Body of pancreas (tissue), 4 donors: Measurements from ENCODE around the gene LRCH1. TPM values are rescaled to one million over a fixed set of nuclear protein-coding genes. Genes with fewer than 3 reads are reported as not detected.

ENCODE experiments used
- ATAC-seq: fragments of 150-250 bp; one replicate; pipeline ENCODE4 v1.9.1; 2016
- DNase-seq, 4 donors: peaks; one replicate each; pipeline ENCODE4 v3.0.0-alpha.2; 2019
- H3K27ac ChIP-seq, 4 donors: fragments of 200-600 bp; sonication (generic); 1 replicate in 3 of 4; 2 replicates in 1 of 4; pipeline versions ENCODE4 v1.5.1 to v1.6.1; 2016 to 2019; ENCODE audit warnings: mild to moderate bottlenecking in 1 of 4, mixed read lengths in 1 of 4, moderate library complexity in 1 of 4
- H3K27me3 ChIP-seq, 2 donors: fragments of 200-600 bp; sonication (generic); one replicate each; pipeline ENCODE4 v1.6.0; 2016; ENCODE audit warnings: mild to moderate bottlenecking in 1 of 2
- H3K36me3 ChIP-seq, 2 donors: fragments of 200-600 bp; sonication (generic); replicated peaks in 1 of 2; 2 replicates each; pipeline ENCODE4 v1.5.1; 2016; ENCODE audit warnings: low read depth in 2 of 2; ENCODE audit not compliant: insufficient read depth in 1 of 2
- H3K4me1 ChIP-seq: fragments of 200-600 bp; sonication (generic); one replicate; pipeline ENCODE4 v1.6.0; 2016
- H3K4me3 ChIP-seq, 2 donors: fragments of 200-600 bp; sonication (generic); 1 replicate in 1 of 2; 2 replicates in 1 of 2; pipeline ENCODE4 v1.5.1; 2016 to 2019
- H3K9me3 ChIP-seq, 3 donors: fragments of 200-600 bp; sonication (generic); 1 replicate in 2 of 3; 2 replicates in 1 of 3; pipeline ENCODE4 v1.5.1; 2016
- CTCF ChIP-seq, 7 experiments: fragments of 450-650 bp in 4 of 7; fragments of 200-600 bp in 3 of 7; sonication (generic) in 3 of 7; IDR thresholded peaks; one replicate each; pipeline ENCODE4 v1.5.1; 2016 to 2019; ENCODE audit warnings: antibody characterized with exemption in 7 of 7
- POLR2A ChIP-seq, 3 donors: fragments of 450-650 bp; IDR thresholded peaks; one replicate each; pipeline ENCODE4 v1.6.1; 2016; ENCODE audit warnings: antibody characterized with exemption in 3 of 3, mild to moderate bottlenecking in 2 of 3
- WGBS, 2 donors: methylation state at CpG; one replicate each; pipeline ENCODE4 v1.1.5; 2017; 5-methylcytosine and 5-hydroxymethylcytosine counted together
- intact Hi-C: fragments of 100-400 bp; cut with DNase I; formaldehyde crosslinking; loops from one replicate; pipeline ENCODE4 v1.15.1; 2023
- total RNA-seq, 2 donors: library from RNA; depleted of rRNA; stranded (reverse); fragments of >200 nt; gene quantifications; one replicate each; pipeline ENCODE4 v1.1.0, GENCODE V29; 2016

LRCH1 gene
- total RNA-seq, 2 donors from 2014 or later: 7.3 to 8.6 TPM

- TF ChIP-seq CTCF (IDR thresholded peaks at IDR 0.05) (no peak), POLR2A (IDR thresholded peaks at IDR 0.05) (no peak)
- 93 to 94% methylated on average over 3 of the region's 3 CpGs for WGBS, 2 donors
- Histone ChIP-seq H3K27me3 (no peaks in the 10 kb centered on the region), H3K36me3 (no peaks in the 10 kb centered on the region), H3K27ac (no peak overlapping the region), H3K9me3 (no peaks in the 10 kb centered on the region), H3K4me3 (no peak overlapping the region), H3K4me1 (no peaks in the 10 kb centered on the region)
- no peak for DNase-seq
- intact Hi-C loops: no loop called here
- no peak for ATAC-seq
Measured at GRCh38 chr13:46539231-46539630, 13.7 kb upstream of the LRCH1 start.

GRCh38 chr13:46541210-46541609 lies 11.8 kb upstream of the LRCH1 start:
- no peaks in the 10 kb centered on the region for H3K27me3 ChIP-seq
- no peak for DNase-seq
- no peaks in the 10 kb centered on the region for H3K9me3 ChIP-seq
- WGBS, 2 donors: 83 to 92% methylated on average over 4 of the region's 4 CpGs
- H3K4me3 ChIP-seq: no peak overlapping the region
- no peaks in the 10 kb centered on the region for H3K4me1 ChIP-seq
- ATAC-seq: no peak
- no peak overlapping the region for H3K27ac ChIP-seq
- TF ChIP-seq CTCF (IDR thresholded peaks at IDR 0.05): no peak
- no peaks in the 10 kb centered on the region for H3K36me3 ChIP-seq
- intact Hi-C loops: no loop called here

GRCh38 chr13:46542833-46543232 lies 10.1 kb upstream of the LRCH1 start:
- Histone ChIP-seq H3K27me3 (no peaks in the 10 kb centered on the region), H3K9me3 (no peaks in the 10 kb centered on the region), H3K27ac (no peak overlapping the region), H3K4me3 (no peak overlapping the region), H3K36me3 (no peaks in the 10 kb centered on the region), H3K4me1 (no peaks in the 10 kb centered on the region)
- intact Hi-C loops: no loop called here
- no peak for DNase-seq
- no peak for ATAC-seq
- no peak for TF ChIP-seq CTCF (IDR thresholded peaks at IDR 0.05)
- 88 to 93% methylated on average over 4 of the region's 4 CpGs for WGBS, 2 donors

- Histone ChIP-seq H3K27me3 (no peaks in the 10 kb centered on the region), H3K36me3 (no peaks in the 10 kb centered on the region), H3K4me1 (no peaks in the 10 kb centered on the region), H3K27ac (no peak overlapping the region), H3K9me3 (no peaks in the 10 kb centered on the region), H3K4me3 (no peak overlapping the region)
- no peak for DNase-seq
- no peak for ATAC-seq
- intact Hi-C loops: no loop called here
- WGBS, 2 donors: 83 to 86% methylated on average over 3 of the region's 3 CpGs
- TF ChIP-seq POLR2A (IDR thresholded peaks at IDR 0.05): no peak
- TF ChIP-seq CTCF (IDR thresholded peaks at IDR 0.05): no peak
Measured at GRCh38 chr13:46543287-46543686, 9.7 kb upstream of the LRCH1 start.

GRCh38 chr13:46544208-46544607 lies 8.8 kb upstream of the LRCH1 start:
- intact Hi-C loops: no loop called here
- 73 to 97% methylated on average over 2 of the region's 2 CpGs for WGBS, 2 donors
- no peak for ATAC-seq

More at GRCh38 chr13:46544208-46544607, 8.8 kb upstream of the LRCH1 start:
- Histone ChIP-seq H3K4me3 (no peak overlapping the region), H3K27ac (no peak overlapping the region), H3K9me3 (no peaks in the 10 kb centered on the region), H3K36me3 (no peaks in the 10 kb centered on the region), H3K4me1 (no peaks in the 10 kb centered on the region), H3K27me3 (no peaks in the 10 kb centered on the region)
- TF ChIP-seq CTCF (IDR thresholded peaks at IDR 0.05) (no peak), POLR2A (IDR thresholded peaks at IDR 0.05) (no peak)
- no peak for DNase-seq
